Measurements from ENCODE around the gene PERM1. TPM values are rescaled to one million over a fixed set of nuclear protein-coding genes. Genes with fewer than 3 reads are reported as not detected.

The PERM1 gene
- total and polyA plus RNA-seq, 2 of the 8 experiments (the other 6 are each of a cell fraction or from before 2014, with no cell fraction given): not detected

- TF ChIP-seq TBP (IDR thresholded peaks at IDR 0.05; ENCODE audit: low read depth, low read length) (peak; percentile 80), JUN (IDR thresholded peaks at IDR 0.05; ENCODE audit: low read depth, low read length) (no peak), SRF (IDR thresholded peaks at IDR 0.05; ENCODE audit: low read depth, low read length) (peak; percentile 81), SIN3A (conservative IDR thresholded peaks at IDR 0.05 in 1 of 2, IDR thresholded peaks at IDR 0.05 in 1 of 2; ENCODE audit: low read depth in 1 of 2, low read length in 2 of 2) (peak in 1 of 2 experiments; percentile 78; a peak in 2 of 4 replicates), TCF12 (IDR thresholded peaks at IDR 0.05; ENCODE audit: low read depth, low read length) (no peak), NRF1 (IDR thresholded peaks at IDR 0.05; ENCODE audit: low read depth, low read length) (peak; percentile 11; the same call in 1 of the 2 replicates), POLR2AphosphoS5 (IDR thresholded peaks at IDR 0.05; ENCODE audit: low read depth, low read length) (peak; percentile 23; the same call in 1 of the 2 replicates), ASH2L (IDR thresholded peaks at IDR 0.05; ENCODE audit: low read length) (peak; percentile 73), CTBP2 (IDR thresholded peaks at IDR 0.05; ENCODE audit: borderline replicate concordance, insufficient read depth, insufficient read length, low read length) (no peak), CREB1 (IDR thresholded peaks at IDR 0.05) (peak; percentile 61; the same call in 1 of the 2 replicates), TAF1 (IDR thresholded peaks at IDR 0.05; ENCODE audit: low read depth, low read length) (peak; percentile 55; the same call in 1 of the 2 replicates), EGR1 (IDR thresholded peaks at IDR 0.05; ENCODE audit: borderline replicate concordance, low read depth, low read length) (no peak), HDAC2 (IDR thresholded peaks at IDR 0.05; ENCODE audit: borderline replicate concordance in 1 of 2, low read depth in 2 of 2, low read length in 2 of 2) (peak in 1 of 2 experiments; percentile 25; a peak in 1 of 4 replicates)
These were observed 31.4 kb upstream of the PERM1 start, which contains the start of gene ISG15 (continued) for GRCh38 chr1:1013105-1013921.
